GM23248 (cell line): ENCODE data around the gene PPP1R36. TPM values are rescaled to one million over a fixed set of nuclear protein-coding genes. Genes with fewer than 3 reads are reported as not detected.

Experiments used
- DNase-seq: peaks from one replicate; pipeline ENCODE4 v3.0.0-alpha.2; 2015
- H2AFZ ChIP-seq: fragments of 200-600 bp; sonication (generic); 2 replicates; pipeline ENCODE4 v1.6.1; 2016; ENCODE audit warnings: antibody characterized with exemption
- H3F3A ChIP-seq: fragments of 200-600 bp; sonication (generic); 2 replicates; pipeline ENCODE4 v1.6.1; 2016; ENCODE audit warnings: mild to moderate bottlenecking, antibody characterized with exemption, mixed run types; ENCODE audit not compliant: insufficient read depth
- H3K27ac ChIP-seq: fragments of 200-600 bp; sonication (generic); 2 replicates; pipeline ENCODE4 v1.5.1; 2016; ENCODE audit warnings: mild to moderate bottlenecking
- H3K27me3 ChIP-seq: fragments of 200-600 bp; sonication (generic); replicated peaks from 2 replicates; pipeline ENCODE4 v1.6.1; 2016; ENCODE audit warnings: mild to moderate bottlenecking; ENCODE audit not compliant: insufficient read depth
- H3K36me3 ChIP-seq: fragments of 200-600 bp; sonication (generic); 2 replicates; pipeline ENCODE4 v1.6.1; 2016; ENCODE audit warnings: low read depth, mild to moderate bottlenecking
- H3K4me1 ChIP-seq: fragments of 200-600 bp; sonication (generic); 2 replicates; pipeline ENCODE4 v1.6.1; 2016; ENCODE audit warnings: mild to moderate bottlenecking; ENCODE audit not compliant: insufficient read depth
- H3K4me2 ChIP-seq: fragments of 200-600 bp; sonication (generic); one replicate; pipeline ENCODE4 v1.6.1; 2016; ENCODE audit warnings: mild to moderate bottlenecking; ENCODE audit not compliant: unreplicated experiment
- H3K4me3 ChIP-seq: fragments of 200-600 bp; sonication (generic); 2 replicates; pipeline ENCODE4 v1.5.1; 2016; ENCODE audit warnings: mild to moderate bottlenecking
- H3K79me2 ChIP-seq: fragments of 200-600 bp; sonication (generic); 2 replicates; pipeline ENCODE4 v1.6.1; 2016; ENCODE audit warnings: mild to moderate bottlenecking; ENCODE audit not compliant: insufficient read depth
- H3K9ac ChIP-seq: fragments of 200-600 bp; sonication (generic); 2 replicates; pipeline ENCODE4 v1.6.1; 2016; ENCODE audit warnings: mild to moderate bottlenecking
- H3K9me2 ChIP-seq: fragments of 200-600 bp; sonication (generic); 2 replicates; pipeline ENCODE4 v1.6.1; 2016; ENCODE audit warnings: mixed run types, mild to moderate bottlenecking, moderate library complexity; ENCODE audit not compliant: insufficient read depth
- H3K9me3 ChIP-seq: fragments of 200-600 bp; sonication (generic); one replicate; pipeline ENCODE4 v1.6.1; 2017; ENCODE audit warnings: low read depth
- H4K20me1 ChIP-seq: fragments of 200-600 bp; sonication (generic); 2 replicates; pipeline ENCODE4 v1.6.0; 2016; ENCODE audit not compliant: insufficient read depth
- EZH2 ChIP-seq: fragments of 200-600 bp; sonication (generic); IDR thresholded peaks from 2 replicates; pipeline ENCODE4 v1.6.1; 2018; ENCODE audit warnings: antibody characterized with exemption, mild to moderate bottlenecking; ENCODE audit not compliant: insufficient read depth, poor library complexity, severe bottlenecking
- EZH2phosphoT487 ChIP-seq: fragments of 200-600 bp; sonication (generic); IDR thresholded peaks from 2 replicates; pipeline ENCODE4 v1.6.1; 2018; ENCODE audit warnings: antibody characterized with exemption, moderate library complexity, mild to moderate bottlenecking, low read depth; ENCODE audit not compliant: insufficient read depth
- WGBS, 2 experiments: methylation state at CpG; one replicate each; pipeline ENCODE4 v1.1.6; 2015 to 2017; ENCODE audit warnings: low lambda C conversion rate in 2 of 2, low coverage in 1 of 2; ENCODE audit errors: missing lambda C conversion rate in 2 of 2; 5-methylcytosine and 5-hydroxymethylcytosine counted together
- in situ Hi-C: fragments of 300-500 bp; cut with MboI; formaldehyde crosslinking; loops from 2 replicates; pipeline ENCODE4 v1.15.0; 2020
- polyA plus RNA-seq: library from polyadenylated mRNA; unstranded; fragments of >200 nt; fragmentation: Nextera tagmentation; extraction: Ambion mirVana; gene quantifications from 2 replicates; pipeline ENCODE4 v1.2.1, GENCODE V29; 2016
- total RNA-seq: library from RNA; depleted of rRNA; stranded (reverse); fragments of >200 nt; shearing (Covaris generic); gene quantifications from 2 replicates; pipeline ENCODE4 v1.2.3, GENCODE V29; 2014

PPP1R36 gene
- total and polyA plus RNA-seq, 2 experiments from 2014 or later = 1.6 to 2.0 TPM

DNA sequence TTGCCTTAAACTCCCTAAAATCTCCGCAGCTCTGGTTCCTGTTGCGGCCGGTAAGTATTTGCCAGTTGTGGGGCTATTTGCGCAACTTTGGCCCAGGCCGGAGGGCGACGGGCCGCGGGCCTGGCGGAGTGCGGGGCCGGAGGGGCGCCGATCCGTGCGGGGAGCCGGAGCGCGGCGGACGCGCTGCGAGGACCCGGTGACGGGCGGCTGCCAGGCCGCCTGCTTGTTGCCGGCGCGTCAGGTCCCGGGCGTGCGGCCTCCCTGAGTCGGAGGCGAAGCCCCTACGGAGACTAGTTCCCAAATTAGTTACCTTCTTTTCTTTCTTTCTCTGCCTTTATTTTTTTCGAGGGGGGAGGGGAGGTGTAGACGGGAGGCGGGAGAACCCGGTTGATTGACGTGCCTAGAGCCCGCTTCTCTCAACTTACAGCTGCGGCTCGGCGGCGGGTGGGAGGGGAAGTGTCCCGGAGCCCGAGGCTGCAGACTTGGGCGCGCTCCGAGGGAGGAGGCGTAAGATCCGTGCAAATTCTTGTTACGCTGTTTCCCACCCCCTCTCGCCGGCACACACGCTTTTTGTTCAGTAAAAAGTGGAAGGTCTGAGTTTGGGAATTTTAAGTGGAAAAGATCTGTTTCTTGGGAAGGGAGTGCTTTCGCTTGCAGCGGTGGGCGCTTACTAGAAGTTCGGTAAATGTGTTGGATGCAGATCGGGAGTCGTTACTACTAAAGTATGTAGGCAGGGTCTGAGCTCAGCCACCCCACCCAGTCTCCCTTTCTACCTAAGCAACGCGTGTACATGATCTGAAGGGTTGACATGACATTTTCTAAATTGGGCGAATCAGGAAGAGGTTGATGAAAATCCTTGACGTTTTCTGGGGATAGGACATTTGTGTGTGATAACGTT is 44.6 kb upstream of the PPP1R36 start:
- Histone ChIP-seq H3K4me3 (peak overlapping the region; percentile 91), H2AFZ (peak overlapping the region; percentile 47), H3K9me3 (no peaks in the 10 kb centered on the region), H3K4me1 (peaks cover 66% of the 10 kb centered on the region), H3K4me2 (peak overlapping the region; percentile 98), H3K36me3 (no peaks in the 10 kb centered on the region), H4K20me1 (peaks cover 31% of the 10 kb centered on the region; the same call in 1 of the 2 replicates), H3K27me3 (no peaks in the 10 kb centered on the region), H3K9me2 (no peaks in the 10 kb centered on the region), H3K79me2 (peaks cover 81% of the 10 kb centered on the region), H3K9ac (peak overlapping the region; percentile 99), H3F3A (peaks cover 55% of the 10 kb centered on the region), H3K27ac (peak overlapping the region; percentile 99)
- in situ Hi-C loops = no loop called here
- peak; percentile 96 for DNase-seq
- WGBS, 2 experiments = 0 to 1% methylated on average over 66 to 68 of the region's 68 CpGs
- no peak for TF ChIP-seq EZH2phosphoT487

DNA sequence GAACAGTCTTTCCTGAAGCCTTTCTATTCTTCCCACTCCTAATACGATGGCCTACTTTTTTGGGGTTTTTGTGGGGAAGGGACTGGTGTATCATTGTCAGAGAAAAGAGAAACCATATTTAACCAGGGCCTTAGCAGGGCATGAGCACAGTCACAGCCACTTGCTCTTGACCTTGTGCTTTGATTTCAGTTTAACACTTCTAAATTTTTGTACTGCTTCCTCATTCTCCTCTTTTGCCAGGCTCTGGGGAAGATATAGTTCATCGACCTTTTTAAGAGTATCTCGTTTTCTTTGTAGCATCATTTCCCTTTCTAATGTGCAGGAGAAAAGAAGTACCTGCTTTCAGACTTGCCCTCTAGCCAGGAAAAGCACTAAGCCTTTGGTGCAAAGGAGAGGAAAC is 43.0 kb upstream of the PPP1R36 start:
- Histone ChIP-seq H3K4me2 (peak overlapping the region; percentile 98), H3K4me1 (peaks cover 65% of the 10 kb centered on the region), H3K9me2 (no peaks in the 10 kb centered on the region), H4K20me1 (peaks cover 43% of the 10 kb centered on the region; the same call in 1 of the 2 replicates), H3K9me3 (no peaks in the 10 kb centered on the region), H3K9ac (peak overlapping the region; percentile 99), H3K4me3 (peak overlapping the region; percentile 91), H3F3A (peaks cover 57% of the 10 kb centered on the region), H3K27ac (peak overlapping the region; percentile 99), H3K36me3 (no peaks in the 10 kb centered on the region), H3K79me2 (peaks cover 86% of the 10 kb centered on the region), H2AFZ (no peak overlapping the region), H3K27me3 (no peaks in the 10 kb centered on the region)
- 59 to 66% methylated on average over 3 of the region's 3 CpGs for WGBS, 2 experiments
- TF ChIP-seq EZH2phosphoT487 (no peak), EZH2 (no peak)
- in situ Hi-C loops = no loop called here
- peak; percentile 22 for DNase-seq

DNA sequence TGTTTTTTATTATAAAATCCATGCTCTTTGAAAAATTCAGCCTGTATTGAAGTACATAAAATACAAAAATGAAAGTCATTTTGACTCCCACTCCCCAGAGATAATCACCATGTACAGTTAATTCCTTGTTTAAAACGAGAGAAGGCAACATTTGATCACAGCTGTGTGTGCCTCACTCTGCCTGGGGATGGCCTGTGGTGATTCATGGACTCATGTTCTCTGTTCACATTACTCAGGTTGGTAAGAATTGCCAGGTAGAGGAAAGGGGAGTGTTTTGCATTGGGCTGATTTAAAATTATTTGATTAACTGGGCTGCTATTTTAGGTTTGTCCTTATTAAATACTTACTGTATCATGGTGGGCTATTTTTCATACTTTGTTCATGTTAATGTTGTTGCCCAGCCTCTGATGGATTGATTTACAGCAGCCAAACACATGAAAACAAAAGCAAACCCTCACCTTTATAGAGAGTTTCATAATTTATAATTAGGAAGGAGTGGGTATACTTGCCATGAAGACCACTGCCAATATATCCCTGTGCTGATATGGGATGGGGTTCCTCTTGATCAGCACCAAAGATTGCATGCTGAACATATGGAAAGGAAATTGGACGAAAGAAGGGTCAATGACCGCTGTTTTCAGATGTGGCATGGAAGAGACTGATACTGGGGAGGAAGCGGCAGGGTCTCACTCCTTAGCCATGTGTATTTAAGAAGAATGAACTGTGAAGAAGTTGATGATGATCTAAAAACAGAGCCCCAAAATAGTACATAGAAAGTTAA is 42.2 kb upstream of the PPP1R36 start:
- no peaks in the 10 kb centered on the region for H3K9me2 ChIP-seq
- DNase-seq = peak; percentile 68
- peaks cover 54% of the 10 kb centered on the region for H3F3A ChIP-seq
- in situ Hi-C loops = no loop called here
- peaks cover 86% of the 10 kb centered on the region for H3K79me2 ChIP-seq
- H2AFZ ChIP-seq = no peak overlapping the region
- TF ChIP-seq EZH2phosphoT487 (no peak), EZH2 (no peak)
- peaks cover 52% of the 10 kb centered on the region; the same call in 1 of the 2 replicates for H4K20me1 ChIP-seq
- no peaks in the 10 kb centered on the region for H3K36me3 ChIP-seq
- no peaks in the 10 kb centered on the region for H3K9me3 ChIP-seq
- peak overlapping the region; percentile 99 for H3K27ac ChIP-seq
- WGBS, 2 experiments = 74 to 76% methylated on average over 4 of the region's 4 CpGs
- H3K27me3 ChIP-seq = no peaks in the 10 kb centered on the region
- H3K4me1 ChIP-seq = peaks cover 58% of the 10 kb centered on the region
- peak overlapping the region; percentile 91 for H3K4me3 ChIP-seq
- peak overlapping the region; percentile 98 for H3K4me2 ChIP-seq
- peak overlapping the region; percentile 99 for H3K9ac ChIP-seq

DNA sequence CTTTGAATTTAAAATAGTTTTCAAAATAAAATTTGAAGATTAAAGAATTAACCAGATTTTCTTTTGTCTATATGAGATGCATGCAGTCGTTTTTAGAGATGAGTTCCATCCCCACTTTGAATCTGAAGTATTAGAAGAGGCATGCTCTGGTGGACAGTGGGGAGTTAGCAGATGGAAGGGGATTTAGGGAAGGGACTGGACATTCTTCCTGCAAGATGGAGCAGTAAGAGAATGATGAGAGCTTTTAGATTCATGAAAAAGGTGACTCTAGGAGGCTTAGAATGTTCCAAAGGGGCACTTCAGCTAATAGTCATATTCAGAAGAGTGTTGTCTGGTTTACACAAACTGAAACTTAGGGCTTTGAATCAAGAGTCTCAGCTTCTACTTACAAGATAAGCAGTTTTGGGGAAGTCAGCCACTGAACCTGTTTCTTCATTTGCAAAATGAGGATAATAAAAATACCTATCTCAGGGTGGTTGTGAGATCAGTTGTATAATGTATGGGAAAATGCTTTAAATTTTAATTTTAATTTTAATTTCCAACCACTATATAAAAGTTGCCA is 41.5 kb upstream of the PPP1R36 start:
- peak overlapping the region; percentile 99 for H3K27ac ChIP-seq
- H4K20me1 ChIP-seq = peaks cover 59% of the 10 kb centered on the region; the same call in 1 of the 2 replicates
- peaks cover 56% of the 10 kb centered on the region for H3F3A ChIP-seq
- no peak overlapping the region for H3K9ac ChIP-seq
- H3K4me1 ChIP-seq = peaks cover 56% of the 10 kb centered on the region
- H3K27me3 ChIP-seq = no peaks in the 10 kb centered on the region
- 10 to 15% methylated on average over 1 of the region's 1 CpG for WGBS, 2 experiments
- no peak for TF ChIP-seq EZH2
- no peak for TF ChIP-seq EZH2phosphoT487
- H3K79me2 ChIP-seq = peaks cover 86% of the 10 kb centered on the region
- H2AFZ ChIP-seq = no peak overlapping the region
- H3K36me3 ChIP-seq = no peaks in the 10 kb centered on the region
- peak overlapping the region; percentile 91 for H3K4me3 ChIP-seq
- H3K9me3 ChIP-seq = no peaks in the 10 kb centered on the region
- H3K9me2 ChIP-seq = no peaks in the 10 kb centered on the region
- H3K4me2 ChIP-seq = peak overlapping the region; percentile 98
- peak; percentile 9 for DNase-seq
- in situ Hi-C loops = no loop called here
